Thyroid gland (tissue), 4 donors: ENCODE measurements around the gene PGM2.

ENCODE experiments used
- POLR2A ChIP-seq, 2 donors: fragments of 450-650 bp; IDR thresholded peaks; one replicate each; pipeline ENCODE4 v1.6.1; 2017; ENCODE audit warnings: antibody characterized with exemption in 2 of 2, mild to moderate bottlenecking in 2 of 2, moderate library complexity in 1 of 2
- TF ChIP-seq, protein P1 (sequence below), 6 experiments: fragments of 200-600 bp in 3 of 6; fragments of 450-650 bp in 3 of 6; sonication (generic) in 3 of 6; IDR thresholded peaks; one replicate each; pipeline ENCODE4 v1.5.1; 2016 to 2019; ENCODE audit warnings: antibody characterized with exemption in 6 of 6, mild to moderate bottlenecking in 2 of 6, inconsistent platforms in 1 of 6, moderate library complexity in 1 of 6

- TF ChIP-seq, protein P1, sequence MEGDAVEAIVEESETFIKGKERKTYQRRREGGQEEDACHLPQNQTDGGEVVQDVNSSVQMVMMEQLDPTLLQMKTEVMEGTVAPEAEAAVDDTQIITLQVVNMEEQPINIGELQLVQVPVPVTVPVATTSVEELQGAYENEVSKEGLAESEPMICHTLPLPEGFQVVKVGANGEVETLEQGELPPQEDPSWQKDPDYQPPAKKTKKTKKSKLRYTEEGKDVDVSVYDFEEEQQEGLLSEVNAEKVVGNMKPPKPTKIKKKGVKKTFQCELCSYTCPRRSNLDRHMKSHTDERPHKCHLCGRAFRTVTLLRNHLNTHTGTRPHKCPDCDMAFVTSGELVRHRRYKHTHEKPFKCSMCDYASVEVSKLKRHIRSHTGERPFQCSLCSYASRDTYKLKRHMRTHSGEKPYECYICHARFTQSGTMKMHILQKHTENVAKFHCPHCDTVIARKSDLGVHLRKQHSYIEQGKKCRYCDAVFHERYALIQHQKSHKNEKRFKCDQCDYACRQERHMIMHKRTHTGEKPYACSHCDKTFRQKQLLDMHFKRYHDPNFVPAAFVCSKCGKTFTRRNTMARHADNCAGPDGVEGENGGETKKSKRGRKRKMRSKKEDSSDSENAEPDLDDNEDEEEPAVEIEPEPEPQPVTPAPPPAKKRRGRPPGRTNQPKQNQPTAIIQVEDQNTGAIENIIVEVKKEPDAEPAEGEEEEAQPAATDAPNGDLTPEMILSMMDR (IDR thresholded peaks at IDR 0.05) = no peak
- no peak for TF ChIP-seq POLR2A (IDR thresholded peaks at IDR 0.05)
These were observed 46.0 kb downstream of the PGM2 start for GRCh38 chr4:37872310-37872988.
